ENCODE results near the gene SAP25.

- no peak for TF ChIP-seq EZH2phosphoT487 (IDR thresholded peaks at IDR 0.05; ENCODE audit: insufficient read depth, low read depth)
- no peak for TF ChIP-seq EZH2 (IDR thresholded peaks at IDR 0.05; ENCODE audit: insufficient read depth, poor library complexity, severe bottlenecking)
Measured at GRCh38 chr7:100545360-100546128, 28.2 kb downstream of the SAP25 start.
